ENCODE data around the gene PQBP1.

PQBP1 gene

DNA sequence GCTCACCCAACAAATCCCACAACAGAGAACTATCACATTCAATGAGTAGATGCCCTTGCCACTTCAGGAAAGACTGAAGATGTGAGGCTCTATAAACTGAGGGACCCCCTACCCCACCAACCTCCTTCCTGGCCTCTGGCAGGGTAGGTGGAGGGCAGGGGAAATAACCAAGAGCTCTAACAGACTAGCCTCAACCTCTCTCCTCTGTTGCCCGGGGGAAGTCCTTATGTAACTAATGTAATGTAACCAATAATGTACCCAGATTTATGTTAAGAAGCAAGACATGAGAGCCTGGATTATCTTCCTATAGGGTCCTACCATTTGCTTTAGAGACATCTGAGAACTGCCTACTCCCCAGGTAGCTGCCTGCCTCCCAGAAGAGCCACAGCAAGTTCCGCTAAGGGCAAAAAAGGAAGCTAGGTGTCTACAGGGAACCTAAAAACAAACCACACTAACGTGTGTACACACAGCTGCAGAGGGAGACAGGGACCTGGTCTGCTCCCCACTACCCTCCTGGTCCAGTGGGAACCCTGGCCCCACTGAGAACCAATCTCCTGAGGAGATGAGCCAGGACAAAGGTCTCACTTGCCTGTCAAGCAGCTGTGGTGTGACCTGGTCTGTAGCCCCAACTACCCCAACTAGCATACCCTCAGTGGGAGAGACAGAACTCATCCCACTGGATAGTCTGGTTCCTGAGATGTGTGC lies 41.9 kb downstream of the PQBP1 start:
- Histone ChIP-seq H3K4me3 (ENCODE audit: extremely low read depth, insufficient read depth, low read length, poor library complexity, severe bottlenecking) (no peak overlapping the region), H3K9me3 (ENCODE audit: control insufficient read depth, low read length) (no peaks in the 10 kb centered on the region), H3K4me1 (ENCODE audit: control insufficient read depth, insufficient read depth, low read length, poor library complexity, severe bottlenecking) (no peaks in the 10 kb centered on the region), H3K36me3 (ENCODE audit: control insufficient read depth, insufficient read depth, low read length) (peaks cover 51% of the 10 kb centered on the region), H3K27ac (ENCODE audit: low read depth, low read length, severe bottlenecking) (no peak overlapping the region)
- WGBS, 2 experiments (ENCODE audit: insufficient coverage in 2 of 2): 100% methylated on average over 1 of the region's 3 CpGs; no CpG with 5 or more reads in 1 of the 2 experiments

DNA sequence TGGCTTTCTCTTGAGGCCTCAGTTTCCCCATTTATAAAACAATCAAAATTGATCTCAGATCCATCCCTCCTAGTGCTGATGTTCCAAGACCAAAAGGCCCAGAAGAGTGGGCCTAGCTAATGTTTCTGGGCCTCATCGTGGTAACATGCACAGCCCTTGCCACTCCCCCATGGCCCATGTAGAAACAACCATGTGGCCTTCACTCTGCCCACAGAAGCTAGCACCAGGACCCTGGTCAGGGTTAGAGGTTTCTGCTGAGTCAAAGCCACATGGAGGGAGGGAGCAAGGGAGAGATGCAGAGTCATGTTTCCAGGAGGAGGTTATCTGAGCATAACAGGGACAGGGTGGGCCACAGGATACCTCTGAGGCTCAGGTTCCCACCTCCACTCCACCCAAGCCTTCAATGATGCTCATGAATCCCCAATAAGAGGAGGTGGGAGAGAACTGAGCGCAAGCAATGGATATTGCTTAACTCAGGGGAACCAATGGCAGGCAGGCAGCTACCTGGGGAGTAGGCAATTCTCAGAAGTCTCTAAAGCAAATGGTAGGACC lies 42.8 kb downstream of the PQBP1 start:
- H3K27ac ChIP-seq (ENCODE audit: low read depth, low read length, severe bottlenecking): no peak overlapping the region
- H3K9me3 ChIP-seq (ENCODE audit: control insufficient read depth, low read length): no peaks in the 10 kb centered on the region
- H3K4me1 ChIP-seq (ENCODE audit: control insufficient read depth, insufficient read depth, low read length, poor library complexity, severe bottlenecking): no peaks in the 10 kb centered on the region
- 80 to 100% methylated on average over 1 of the region's 2 CpGs for WGBS, 2 experiments (ENCODE audit: insufficient coverage in 2 of 2)
- peaks cover 43% of the 10 kb centered on the region for H3K36me3 ChIP-seq (ENCODE audit: control insufficient read depth, insufficient read depth, low read length)
- no peak overlapping the region for H3K4me3 ChIP-seq (ENCODE audit: extremely low read depth, insufficient read depth, low read length, poor library complexity, severe bottlenecking)

DNA sequence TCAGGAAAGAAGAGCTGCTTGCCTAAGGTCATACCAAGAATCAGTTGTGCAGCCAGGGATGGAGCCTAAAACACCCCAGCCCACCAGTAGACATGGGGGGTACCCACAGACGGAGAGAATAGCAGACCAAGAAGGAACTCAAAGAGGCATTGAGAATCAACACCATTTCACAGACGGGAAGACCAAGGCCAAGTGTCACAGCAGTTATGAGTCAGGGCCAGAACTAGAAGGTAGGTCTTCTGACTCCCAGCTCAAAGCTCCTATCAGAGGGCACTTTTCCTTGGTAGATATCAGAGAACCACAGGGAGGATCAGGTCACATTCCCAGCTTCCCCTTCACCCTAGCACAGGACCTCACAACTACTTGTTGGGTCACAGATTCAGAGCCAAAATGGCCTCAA lies 45.2 kb downstream of the PQBP1 start:
- 100% methylated on average over 1 of the region's 2 CpGs; no CpG with 5 or more reads in 1 of the 2 experiments for WGBS, 2 experiments (ENCODE audit: insufficient coverage in 2 of 2)
- no peak overlapping the region for H3K4me3 ChIP-seq (ENCODE audit: extremely low read depth, insufficient read depth, low read length, poor library complexity, severe bottlenecking)
- peaks cover 38% of the 10 kb centered on the region for H3K36me3 ChIP-seq (ENCODE audit: control insufficient read depth, insufficient read depth, low read length)
- no peaks in the 10 kb centered on the region for H3K9me3 ChIP-seq (ENCODE audit: control insufficient read depth, low read length)
- H3K4me1 ChIP-seq (ENCODE audit: control insufficient read depth, insufficient read depth, low read length, poor library complexity, severe bottlenecking): no peaks in the 10 kb centered on the region
- no peak overlapping the region for H3K27ac ChIP-seq (ENCODE audit: low read depth, low read length, severe bottlenecking)

DNA sequence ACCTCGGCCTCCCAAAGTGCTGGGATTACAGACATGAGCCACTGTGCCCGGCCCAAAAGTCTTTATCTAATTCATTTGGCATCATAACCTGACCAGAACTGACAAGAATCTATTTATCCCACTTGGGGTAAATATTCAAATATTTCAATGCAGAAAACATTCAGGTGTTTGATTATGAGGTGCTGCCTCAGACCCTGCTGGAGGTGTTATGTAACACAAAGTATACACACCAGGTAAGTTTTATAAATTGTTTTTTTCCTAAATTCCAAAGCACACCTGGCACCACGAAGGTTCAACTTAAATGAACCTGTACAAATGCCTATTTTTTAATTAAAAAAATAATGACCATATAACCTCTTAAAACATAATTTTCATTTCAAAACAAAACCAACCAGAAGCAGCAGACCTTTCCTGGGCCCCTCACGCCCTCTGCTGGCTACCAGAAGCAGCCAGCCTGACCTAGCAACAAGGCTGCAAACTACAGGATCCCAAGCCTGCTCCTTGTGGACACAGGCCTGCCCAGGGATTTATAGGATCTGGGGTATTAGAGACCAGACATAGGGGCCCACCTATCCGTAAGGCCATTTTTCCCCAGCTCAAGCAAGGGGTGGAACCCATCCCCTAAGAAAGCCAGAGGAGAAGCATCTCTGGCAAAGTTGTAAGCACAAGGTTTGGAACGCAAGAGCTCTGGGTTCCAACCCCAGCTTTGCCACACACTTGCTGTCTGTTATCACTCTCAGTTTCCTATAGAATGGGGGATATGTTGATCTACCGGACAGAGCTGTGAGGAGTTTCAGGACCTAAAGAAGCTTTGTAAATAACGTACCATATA lies 48.0 kb downstream of the PQBP1 start:
- 86% methylated on average over 1 of the region's 8 CpGs; no CpG with 5 or more reads in 1 of the 2 experiments for WGBS, 2 experiments (ENCODE audit: insufficient coverage in 2 of 2)
- Histone ChIP-seq H3K4me3 (ENCODE audit: extremely low read depth, insufficient read depth, low read length, poor library complexity, severe bottlenecking) (no peak overlapping the region), H3K36me3 (ENCODE audit: control insufficient read depth, insufficient read depth, low read length) (peaks cover 28% of the 10 kb centered on the region), H3K27ac (ENCODE audit: low read depth, low read length, severe bottlenecking) (no peak overlapping the region), H3K9me3 (ENCODE audit: control insufficient read depth, low read length) (no peaks in the 10 kb centered on the region), H3K4me1 (ENCODE audit: control insufficient read depth, insufficient read depth, low read length, poor library complexity, severe bottlenecking) (no peaks in the 10 kb centered on the region)

DNA sequence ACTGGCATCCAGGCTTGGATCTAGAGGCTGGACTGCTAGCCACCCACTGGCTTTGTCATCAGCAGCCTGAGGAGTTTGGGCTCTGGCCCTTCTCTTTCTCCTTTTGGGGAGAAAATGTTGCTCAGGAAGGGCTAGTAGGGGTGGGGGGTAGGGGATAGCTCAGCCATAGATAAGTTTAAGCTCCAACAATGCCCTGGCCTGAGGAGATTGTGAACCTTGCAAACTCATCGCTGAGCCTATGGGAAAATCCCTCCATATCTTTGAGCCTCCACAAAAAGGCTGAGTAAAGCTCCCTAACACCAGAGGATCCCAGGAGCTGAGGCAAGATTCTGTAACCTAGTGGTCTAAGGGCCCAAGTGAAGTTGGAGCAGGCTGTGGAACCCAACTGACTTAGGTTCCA lies 50.9 kb downstream of the PQBP1 start:
- no peak overlapping the region for H3K4me3 ChIP-seq (ENCODE audit: extremely low read depth, insufficient read depth, low read length, poor library complexity, severe bottlenecking)
- no peaks in the 10 kb centered on the region for H3K9me3 ChIP-seq (ENCODE audit: control insufficient read depth, low read length)
- WGBS, 2 experiments (ENCODE audit: insufficient coverage in 2 of 2): no CpG with 5 or more reads among the region's 1 CpG
- no peaks in the 10 kb centered on the region for H3K4me1 ChIP-seq (ENCODE audit: control insufficient read depth, insufficient read depth, low read length, poor library complexity, severe bottlenecking)
- no peak overlapping the region for H3K27ac ChIP-seq (ENCODE audit: low read depth, low read length, severe bottlenecking)
- H3K36me3 ChIP-seq (ENCODE audit: control insufficient read depth, insufficient read depth, low read length): peaks cover 21% of the 10 kb centered on the region

All from mesodermal cell (in vitro differentiated cells).